Esophagus (tissue), 2 donors: Measurements from ENCODE around the gene GJE1. TPM values are rescaled to one million over a fixed set of nuclear protein-coding genes. Genes with fewer than 3 reads are reported as not detected.

Experiments
- H3K27ac ChIP-seq, 2 donors: one replicate each; pipeline ENCODE4 v1.5.1; 2013; ENCODE audit warnings: low read depth in 2 of 2, mild to moderate bottlenecking in 2 of 2, inconsistent platforms in 1 of 2, low read length in 1 of 2, moderate library complexity in 1 of 2
- H3K27me3 ChIP-seq, 2 donors: one replicate each; pipeline ENCODE4 v1.6.1; 2013; ENCODE audit warnings: low read length in 2 of 2, control low read depth in 1 of 2, mild to moderate bottlenecking in 1 of 2; ENCODE audit not compliant: insufficient read depth in 2 of 2, control insufficient read depth in 1 of 2
- H3K36me3 ChIP-seq, 2 donors: one replicate each; pipeline ENCODE4 v1.6.1; 2013; ENCODE audit warnings: low read length in 1 of 2; ENCODE audit not compliant: control insufficient read depth in 2 of 2, insufficient read depth in 2 of 2
- H3K4me1 ChIP-seq, 2 donors: one replicate each; pipeline ENCODE4 v1.6.1; 2013; ENCODE audit warnings: low read length in 1 of 2; ENCODE audit not compliant: control insufficient read depth in 2 of 2, insufficient read depth in 2 of 2
- H3K4me3 ChIP-seq, 2 donors: one replicate each; pipeline ENCODE4 v1.5.1; 2013; ENCODE audit warnings: low read length in 2 of 2, mild to moderate bottlenecking in 2 of 2, low read depth in 1 of 2, moderate library complexity in 1 of 2
- H3K9me3 ChIP-seq, 2 donors: one replicate each; pipeline ENCODE4 v1.6.1; 2013; ENCODE audit warnings: mild to moderate bottlenecking in 2 of 2, low read depth in 1 of 2, low read length in 1 of 2, moderate library complexity in 1 of 2; ENCODE audit not compliant: control insufficient read depth in 2 of 2, insufficient read depth in 1 of 2
- WGBS, 2 donors: extraction: QIAGEN DNeasy Blood & Tissue Kit; methylation state at CpG; one replicate each; pipeline ENCODE4 v1.1.7; 2013; 5-methylcytosine and 5-hydroxymethylcytosine counted together
- polyA plus RNA-seq, 2 donors: library from polyadenylated mRNA; stranded (reverse); fragments of 200-250 nt; gene quantifications; one replicate each; pipeline ENCODE4 v1.2.3, GENCODE V29; 2013
- donor health status: healthy with polysubstance abuse.
- donor health status: Bipolar disorder and iron deficiency.

The GJE1 gene
- polyA plus RNA-seq, 2 donors, result not detected

DNA sequence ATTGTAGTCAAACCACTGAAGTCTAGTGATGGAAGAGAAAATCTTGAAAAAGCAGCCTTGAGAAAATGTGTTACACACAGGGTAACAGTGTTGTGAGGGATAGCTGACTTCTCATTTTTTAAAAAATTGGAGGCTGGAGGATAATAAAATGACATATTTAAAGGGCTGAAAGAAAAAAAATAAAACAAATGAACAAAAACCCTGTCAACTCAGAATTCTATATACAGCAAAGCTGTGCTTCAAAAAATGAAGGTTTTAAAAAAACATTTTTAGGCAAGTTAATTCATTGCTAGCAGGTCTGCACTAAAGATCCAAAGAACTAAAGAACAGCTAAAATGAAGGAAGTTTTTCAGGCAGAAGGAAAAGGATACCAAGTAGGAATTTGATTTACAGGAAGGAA is 45.4 kb downstream of the GJE1 start:
- no peak overlapping the region for H3K4me3 ChIP-seq
- no peaks in the 10 kb centered on the region for H3K9me3 ChIP-seq
- H3K4me1 ChIP-seq, result no peaks in the 10 kb centered on the region
- H3K27ac ChIP-seq, result no peak overlapping the region
- no peaks in the 10 kb centered on the region for H3K27me3 ChIP-seq
- H3K36me3 ChIP-seq, result peaks cover 3 to 8% of the 10 kb centered on the region in 2 donors

- Histone ChIP-seq H3K27me3 (no peaks in the 10 kb centered on the region), H3K4me3 (no peak overlapping the region), H3K9me3 (no peaks in the 10 kb centered on the region), H3K36me3 (no peaks in the 10 kb centered on the region), H3K4me1 (no peaks in the 10 kb centered on the region), H3K27ac (no peak overlapping the region)
Observed at GRCh38 chr6:142182004-142182403, 49.3 kb downstream of the GJE1 start.

- Histone ChIP-seq H3K9me3 (no peaks in the 10 kb centered on the region), H3K27ac (no peak overlapping the region), H3K4me3 (no peak overlapping the region), H3K36me3 (no peaks in the 10 kb centered on the region), H3K27me3 (no peaks in the 10 kb centered on the region), H3K4me1 (no peaks in the 10 kb centered on the region)
- WGBS, 2 donors, result 92 to 97% methylated on average over 1 of the region's 1 CpG
Observed at GRCh38 chr6:142183351-142183750, 50.6 kb downstream of the GJE1 start.

- 97% methylated on average over 2 of the region's 2 CpGs for WGBS, 2 donors
- Histone ChIP-seq H3K27ac (no peak overlapping the region), H3K27me3 (no peaks in the 10 kb centered on the region), H3K9me3 (no peaks in the 10 kb centered on the region), H3K4me3 (no peak overlapping the region), H3K36me3 (no peaks in the 10 kb centered on the region), H3K4me1 (no peaks in the 10 kb centered on the region)
Observed at GRCh38 chr6:142184307-142184706, 51.6 kb downstream of the GJE1 start.

Other genes with a start within 250 kb of the GJE1 start
- not detected for gene NMBR, start 14.2 kb downstream of the GJE1 start, polyA plus RNA-seq
- 10 to 100 TPM; 21.4 to 36.8 TPM for gene VTA1, start 14.3 kb downstream of the GJE1 start, polyA plus RNA-seq
- 1 to 10 TPM; 6.8 to 7.0 TPM for gene ADGRG6, start 169.1 kb downstream of the GJE1 start, polyA plus RNA-seq